HepG2 (cell line): ENCODE data around the gene METTL26. TPM values are rescaled to one million over a fixed set of nuclear protein-coding genes. Genes with fewer than 3 reads are reported as not detected.
A peak's percentile ranks its signal among the peaks of the same experiment; 100 is the strongest.

Experiments
- ATF6 ChIP-seq: sonication (generic); formaldehyde crosslinking; conservative IDR thresholded peaks from 2 replicates; pipeline ENCODE4 v1.4.0; 2020; ENCODE audit warnings: missing genetic modification reagents
- CREB1 ChIP-seq, 2 experiments: fragments of 450-650 bp in 1 of 2; IDR thresholded peaks; 2 replicates each; pipeline ENCODE4 v1.6.1; 2016 to 2017; ENCODE audit warnings: control low read depth in 1 of 2, mild to moderate bottlenecking in 1 of 2, missing compliant biosample characterization in 1 of 2, missing genetic modification characterization in 1 of 2
- GABPA ChIP-seq, 2 experiments: IDR thresholded peaks; 2 replicates each; pipeline ENCODE4 v1.6.1; 2011 to 2016; ENCODE audit warnings: low read depth in 2 of 2, low read length in 1 of 2, missing biosample characterization in 1 of 2, missing genetic modification characterization in 1 of 2
- IKZF5 ChIP-seq: IDR thresholded peaks from 2 replicates; pipeline ENCODE4 v1.6.1; 2018; ENCODE audit warnings: missing genetic modification reagents, mild to moderate bottlenecking, missing compliant biosample characterization
- PAF1 ChIP-seq: IDR thresholded peaks from 2 replicates; pipeline ENCODE4 v1.6.1; 2016; ENCODE audit warnings: missing genetic modification reagents, missing compliant biosample characterization
- PHF20 ChIP-seq: sonication (generic); formaldehyde crosslinking; IDR thresholded peaks from 2 replicates; pipeline ENCODE4 v1.5.0; 2020; ENCODE audit warnings: mild to moderate bottlenecking, missing genetic modification reagents
- RFXANK ChIP-seq: IDR thresholded peaks from 2 replicates; pipeline ENCODE4 v1.6.1; 2016
- SNAPC5 ChIP-seq: sonication (generic); formaldehyde crosslinking; IDR thresholded peaks from 2 replicates; pipeline ENCODE4 v1.8.1; 2023; ENCODE audit warnings: mild to moderate bottlenecking, missing genetic modification reagents, borderline replicate concordance
- SP2 ChIP-seq: sonication (generic); formaldehyde crosslinking; IDR thresholded peaks from 2 replicates; pipeline ENCODE4 v1.5.1; 2020; ENCODE audit warnings: mild to moderate bottlenecking, missing genetic modification reagents
- SRSF4 ChIP-seq: fragments of 200-400 bp; formaldehyde crosslinking; IDR thresholded peaks from one replicate; pipeline ENCODE4 v1.6.1; 2018; ENCODE audit warnings: mild to moderate bottlenecking, low read depth, low read length, moderate library complexity; ENCODE audit not compliant: poor library complexity, severe bottlenecking
- ZBED4 ChIP-seq: sonication (generic); formaldehyde crosslinking; IDR thresholded peaks from 2 replicates; pipeline ENCODE4 v1.4.0; 2020; ENCODE audit warnings: missing genetic modification reagents, borderline replicate concordance
- ZBTB2 ChIP-seq: sonication (generic); formaldehyde crosslinking; IDR thresholded peaks from 2 replicates; pipeline ENCODE4 v1.8.0; 2022; ENCODE audit warnings: low read depth, missing genetic modification reagents
- ZFP41 ChIP-seq: sonication (generic); formaldehyde crosslinking; IDR thresholded peaks from 2 replicates; pipeline ENCODE4 v1.4.0; 2020; ENCODE audit warnings: mild to moderate bottlenecking, missing genetic modification reagents, borderline replicate concordance
- ZFP90 ChIP-seq: sonication (generic); formaldehyde crosslinking; IDR thresholded peaks from 2 replicates; pipeline ENCODE4 v1.8.0; 2022; ENCODE audit warnings: missing genetic modification reagents, mild to moderate bottlenecking, inconsistent platforms, borderline replicate concordance
- ZNF12 ChIP-seq: sonication (generic); formaldehyde crosslinking; IDR thresholded peaks from 2 replicates; pipeline ENCODE4 v1.5.0; 2020; ENCODE audit warnings: missing genetic modification reagents
- ZSCAN30 ChIP-seq: sonication (generic); formaldehyde crosslinking; IDR thresholded peaks from 2 replicates; pipeline ENCODE4 v1.5.0; 2020; ENCODE audit warnings: mild to moderate bottlenecking, missing genetic modification reagents
- ZUFSP ChIP-seq: sonication (generic); formaldehyde crosslinking; IDR thresholded peaks from 2 replicates; pipeline ENCODE4 v1.9.0; 2021; ENCODE audit warnings: missing genetic modification reagents, mild to moderate bottlenecking, borderline replicate concordance
- polyA plus RNA-seq, 8 experiments: library from polyadenylated mRNA; depleted of rRNA in 3 of 8; stranded (reverse) in 7 of 8; unstranded in 1 of 8; fragments of >200 nt; fragmentation: Illumina TruSeq in 4 of 8; extraction: Trizol in 4 of 8; gene quantifications; 2 replicates each; pipeline versions ENCODE4 v1.2.1 to v1.2.3, GENCODE V29; 2011 to 2016; ENCODE audit warnings: low read depth in 4 of 8, missing spikeins in 1 of 8, mixed read lengths in 1 of 8; ENCODE audit not compliant: insufficient read depth in 1 of 8
- total RNA-seq, 5 experiments: library from RNA; depleted of rRNA; stranded (reverse); fragments of >200 nt; fragmentation: Illumina TruSeq; extraction: Trizol; gene quantifications; 2 replicates each; pipeline ENCODE4 v1.2.3, GENCODE V29; 2016; ENCODE audit warnings: low read depth in 1 of 5

METTL26 gene
- total and polyA plus RNA-seq, 2 of the 13 experiments (the other 11 are each of a cell fraction or from before 2014, with no cell fraction given), result 65.5 to 70.1 TPM

GRCh38 chr16:610513-611381 lies 25.4 kb downstream of the METTL26 start (continued):
- no peak for TF ChIP-seq ZSCAN30 (CRISPR knock-in tag)
- TF ChIP-seq SNAPC5 (CRISPR knock-in tag), result no peak
- no peak for TF ChIP-seq GABPA (IDR thresholded peaks at IDR 0.05; ENCODE audit: low read depth, low read length)
- TF ChIP-seq GABPA (CRISPR knock-in tag; IDR thresholded peaks at IDR 0.05; ENCODE audit: low read depth), result no peak
- TF ChIP-seq SRSF4, result no peak
- TF ChIP-seq ZFP41 (CRISPR knock-in tag), result no peak
- no peak for TF ChIP-seq SP2 (CRISPR knock-in tag)
- TF ChIP-seq IKZF5 (CRISPR knock-in tag), result peak; percentile 57; the same call in 1 of the 2 replicates
- no peak for TF ChIP-seq ZUFSP (CRISPR knock-in tag)
- no peak for TF ChIP-seq ZNF12 (CRISPR knock-in tag)
- TF ChIP-seq ZFP90 (CRISPR knock-in tag), result no peak
- TF ChIP-seq ZBTB2, result no peak
- TF ChIP-seq PAF1 (CRISPR knock-in tag), result no peak
- no peak for TF ChIP-seq PHF20 (CRISPR knock-in tag)
- no peak for TF ChIP-seq RFXANK (CRISPR knock-in tag)
- no peak for TF ChIP-seq ZBED4 (CRISPR knock-in tag)
- TF ChIP-seq ATF6 (CRISPR knock-in tag), result no peak
- peak; percentile 57 for TF ChIP-seq CREB1 (IDR thresholded peaks at IDR 0.05)
- peak; percentile 67 for TF ChIP-seq CREB1 (CRISPR knock-in tag; IDR thresholded peaks at IDR 0.05)
